ACC112 (cell line): ENCODE data around the gene RETREG2.

Experiments used
- H2AFZ ChIP-seq: fragments of 200-600 bp; sonication (generic); one replicate; pipeline ENCODE4 v1.6.0; 2017; ENCODE audit warnings: antibody characterized with exemption, low read length; ENCODE audit not compliant: unreplicated experiment
- H3K27ac ChIP-seq: fragments of 200-600 bp; sonication (generic); 2 replicates; pipeline ENCODE4 v1.5.1; 2014; ENCODE audit warnings: low read depth, mild to moderate bottlenecking, antibody characterized with exemption, low read length, moderate library complexity
- H3K27me3 ChIP-seq: fragments of 200-600 bp; sonication (generic); 2 replicates; pipeline ENCODE4 v1.6.1; 2014; ENCODE audit warnings: mild to moderate bottlenecking, antibody characterized with exemption, low read length, moderate library complexity, mixed read lengths; ENCODE audit not compliant: insufficient read depth
- H3K36me3 ChIP-seq: fragments of 200-600 bp; sonication (generic); 2 replicates; pipeline ENCODE4 v1.6.1; 2016; ENCODE audit warnings: mild to moderate bottlenecking, antibody characterized with exemption, low read length, moderate library complexity, mixed read lengths; ENCODE audit not compliant: insufficient read depth
- H3K4me1 ChIP-seq: fragments of 200-600 bp; sonication (generic); one replicate; pipeline ENCODE4 v1.6.1; 2016; ENCODE audit warnings: low read length, mixed read lengths; ENCODE audit not compliant: insufficient read depth, unreplicated experiment, control insufficient read depth
- H3K4me3 ChIP-seq: fragments of 200-600 bp; sonication (generic); 2 replicates; pipeline ENCODE4 v1.5.1; 2014; ENCODE audit warnings: mild to moderate bottlenecking, low read depth, low read length
- H3K79me2 ChIP-seq: fragments of 200-600 bp; sonication (generic); one replicate; pipeline ENCODE4 v1.6.0; 2016; ENCODE audit warnings: low read length; ENCODE audit not compliant: control insufficient read depth, unreplicated experiment, insufficient read depth

The RETREG2 gene

GRCh38 chr2:219216535-219216915 lies 38.5 kb downstream of the RETREG2 start:
- Histone ChIP-seq H3K36me3 (peaks cover 14% of the 10 kb centered on the region; the same call in 1 of the 2 replicates), H3K4me1 (peaks cover 25% of the 10 kb centered on the region), H3K79me2 (peaks cover 9% of the 10 kb centered on the region), H3K27me3 (no peaks in the 10 kb centered on the region), H3K4me3 (no peak overlapping the region), H3K27ac (no peak overlapping the region), H2AFZ (no peak overlapping the region)

GRCh38 chr2:219218217-219218731 lies 40.2 kb downstream of the RETREG2 start:
- Histone ChIP-seq H3K27ac (peak overlapping the region; percentile 66), H2AFZ (no peak overlapping the region), H3K79me2 (peaks cover 9% of the 10 kb centered on the region), H3K27me3 (no peaks in the 10 kb centered on the region), H3K4me1 (peaks cover 25% of the 10 kb centered on the region), H3K36me3 (peaks cover 14% of the 10 kb centered on the region; the same call in 1 of the 2 replicates), H3K4me3 (peak overlapping the region; percentile 70)

- Histone ChIP-seq H2AFZ (peak within 1 kb of the TSS; percentile 37), H3K4me3 (peak within 1 kb of the TSS; percentile 70), H3K36me3 (peaks cover 20% of the 10 kb centered on the region; the same call in 1 of the 2 replicates), H3K79me2 (peaks cover 9% of the 10 kb centered on the region), H3K27ac (peak within 1 kb of the TSS; percentile 66), H3K4me1 (peaks cover 25% of the 10 kb centered on the region), H3K27me3 (no peaks in the 10 kb centered on the region)
These were observed 40.9 kb downstream of the RETREG2 start, which contains the start of gene ABCB6 for GRCh38 chr2:219218732-219219701. TSS of gene ABCB6 (minus strand) at chr2:219218958. CDS start at chr2:219218673, 285 bp downstream.

- H2AFZ ChIP-seq = no peak overlapping the region
- peaks cover 19% of the 10 kb centered on the region; the same call in 1 of the 2 replicates for H3K36me3 ChIP-seq
- no peak overlapping the region for H3K4me3 ChIP-seq
- no peak overlapping the region for H3K27ac ChIP-seq
- H3K79me2 ChIP-seq = peaks cover 9% of the 10 kb centered on the region
- no peaks in the 10 kb centered on the region for H3K27me3 ChIP-seq
- peaks cover 25% of the 10 kb centered on the region for H3K4me1 ChIP-seq
These were observed 41.9 kb downstream of the RETREG2 start for GRCh38 chr2:219219784-219220532.

- Histone ChIP-seq H3K4me3 (no peak overlapping the region), H2AFZ (no peak overlapping the region), H3K4me1 (peaks cover 25% of the 10 kb centered on the region), H3K27me3 (no peaks in the 10 kb centered on the region), H3K79me2 (peaks cover 8% of the 10 kb centered on the region), H3K36me3 (peaks cover 14% of the 10 kb centered on the region; the same call in 1 of the 2 replicates), H3K27ac (no peak overlapping the region)
These were observed 42.8 kb downstream of the RETREG2 start for GRCh38 chr2:219220652-219221402.

- Histone ChIP-seq H3K36me3 (peaks cover 10% of the 10 kb centered on the region; the same call in 1 of the 2 replicates), H3K4me1 (peaks cover 14% of the 10 kb centered on the region), H3K4me3 (no peak overlapping the region), H3K27ac (no peak overlapping the region), H3K79me2 (peaks cover 6% of the 10 kb centered on the region), H3K27me3 (no peaks in the 10 kb centered on the region), H2AFZ (no peak overlapping the region)
These were observed 44.0 kb downstream of the RETREG2 start for GRCh38 chr2:219221957-219222518.

- Histone ChIP-seq H2AFZ (no peak overlapping the region), H3K27me3 (no peaks in the 10 kb centered on the region), H3K27ac (no peak overlapping the region), H3K36me3 (peaks cover 10% of the 10 kb centered on the region; the same call in 1 of the 2 replicates), H3K4me1 (peaks cover 19% of the 10 kb centered on the region), H3K79me2 (peaks cover 26% of the 10 kb centered on the region), H3K4me3 (no peak overlapping the region)
These were observed 45.9 kb downstream of the RETREG2 start for GRCh38 chr2:219223831-219224610.

GRCh38 chr2:219225350-219225749 lies 47.3 kb downstream of the RETREG2 start:
- peaks cover 10% of the 10 kb centered on the region; the same call in 1 of the 2 replicates for H3K36me3 ChIP-seq
- no peak overlapping the region for H2AFZ ChIP-seq
- H3K27me3 ChIP-seq = no peaks in the 10 kb centered on the region
- peaks cover 27% of the 10 kb centered on the region for H3K79me2 ChIP-seq
- no peak overlapping the region for H3K4me3 ChIP-seq
- no peak overlapping the region for H3K27ac ChIP-seq
- H3K4me1 ChIP-seq = peaks cover 11% of the 10 kb centered on the region
